ENCODE data around the gene NAALAD2.

DNA sequence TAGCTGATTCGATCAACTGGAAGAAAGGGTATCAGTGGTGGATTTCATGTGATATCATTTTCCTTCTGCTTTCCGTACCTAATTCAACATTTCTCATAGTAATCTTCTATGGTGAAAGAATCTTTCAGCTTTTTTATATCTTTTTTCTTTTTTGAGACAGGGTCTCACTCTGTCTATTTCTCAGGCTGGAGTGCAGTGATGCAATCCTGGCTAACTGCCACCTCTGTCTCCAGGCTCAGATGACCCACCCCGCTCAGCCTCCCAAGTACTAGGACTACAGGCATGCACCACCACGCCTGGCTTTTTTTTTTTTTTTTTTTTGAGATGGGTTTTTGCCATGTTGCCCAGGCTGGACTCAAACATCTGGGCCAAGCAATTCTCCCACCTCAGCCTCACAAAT is 107.0 kb downstream of the NAALAD2 start:
- TF ChIP-seq, protein P1, sequence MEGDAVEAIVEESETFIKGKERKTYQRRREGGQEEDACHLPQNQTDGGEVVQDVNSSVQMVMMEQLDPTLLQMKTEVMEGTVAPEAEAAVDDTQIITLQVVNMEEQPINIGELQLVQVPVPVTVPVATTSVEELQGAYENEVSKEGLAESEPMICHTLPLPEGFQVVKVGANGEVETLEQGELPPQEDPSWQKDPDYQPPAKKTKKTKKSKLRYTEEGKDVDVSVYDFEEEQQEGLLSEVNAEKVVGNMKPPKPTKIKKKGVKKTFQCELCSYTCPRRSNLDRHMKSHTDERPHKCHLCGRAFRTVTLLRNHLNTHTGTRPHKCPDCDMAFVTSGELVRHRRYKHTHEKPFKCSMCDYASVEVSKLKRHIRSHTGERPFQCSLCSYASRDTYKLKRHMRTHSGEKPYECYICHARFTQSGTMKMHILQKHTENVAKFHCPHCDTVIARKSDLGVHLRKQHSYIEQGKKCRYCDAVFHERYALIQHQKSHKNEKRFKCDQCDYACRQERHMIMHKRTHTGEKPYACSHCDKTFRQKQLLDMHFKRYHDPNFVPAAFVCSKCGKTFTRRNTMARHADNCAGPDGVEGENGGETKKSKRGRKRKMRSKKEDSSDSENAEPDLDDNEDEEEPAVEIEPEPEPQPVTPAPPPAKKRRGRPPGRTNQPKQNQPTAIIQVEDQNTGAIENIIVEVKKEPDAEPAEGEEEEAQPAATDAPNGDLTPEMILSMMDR (IDR thresholded peaks at IDR 0.05): no peak
- TF ChIP-seq EZH2 (IDR thresholded peaks at IDR 0.05; ENCODE audit: borderline replicate concordance, insufficient read depth, low read depth, low read length, poor library complexity, severe bottlenecking): no peak

Data from B cell (primary cell).